HCT116 (cell line): Measurements from ENCODE around the gene AADACL4. TPM values are rescaled to one million over a fixed set of nuclear protein-coding genes. Genes with fewer than 3 reads are reported as not detected.
"Not testable (repeated sequence)": the region's sequence is repeated elsewhere in the genome, so short reads cannot be mapped to it uniquely, and the experiment has no call there.

Experiments used
- ATAC-seq: fragments of 200-7000 bp; cut with Tn5 transposase; 2 replicates; pipeline ENCODE4 v1.9.1; 2020; ENCODE audit warnings: mild to moderate bottlenecking, moderate library complexity
- BruUV-seq: library from RNA; stranded (reverse); fragments of 400-500 nt; replicated peaks from 2 replicates; lab custom pipeline; 2021; lab: Mats Ljungman, UMichigan
- CTCF ChIA-PET: fragments of 300-600 bp; sonication (Branson Sonifier 250); formaldehyde crosslinking; loops from one replicate; lab custom pipeline; 2021; ENCODE audit warnings: antibody characterized with exemption; lab: Charles Lee
- POLR2A ChIA-PET: fragments of 300-600, 350-600 bp; sonication (Branson Sonifier 250); formaldehyde crosslinking; loops from one replicate; lab custom pipeline; 2021; ENCODE audit warnings: antibody characterized with exemption; lab: Charles Lee
- RAD21 ChIA-PET, 2 experiments: fragments of 300-600 bp; sonication (Branson Sonifier 250); formaldehyde crosslinking; loops; one replicate each; lab custom pipeline; 2023; ENCODE audit warnings: low total read pairs in 2 of 2; ENCODE audit not compliant: uncharacterized antibody in 2 of 2, unreplicated experiment in 2 of 2, low non-redundant PET in 1 of 2; lab: Charles Lee
- DNase-seq: peaks from one replicate; pipeline ENCODE4 v3.0.0-alpha.2; 2010; ENCODE audit warnings: low read depth, low spot score
- H2AFZ ChIP-seq: fragments of 200-600 bp; shearing (Covaris generic), sonication (generic); 2 replicates; pipeline ENCODE4 v1.6.1; 2017; ENCODE audit warnings: low read depth, mixed run types, mixed read lengths, antibody characterized with exemption, low read length; ENCODE audit not compliant: poor library complexity, severe bottlenecking
- H3K27ac ChIP-seq: 2 replicates; pipeline ENCODE4 v1.5.1; 2012; ENCODE audit warnings: low read depth, low read length
- H3K27me3 ChIP-seq: fragments of 200-600 bp; sonication (generic); 2 replicates; pipeline ENCODE4 v1.6.1; 2016; ENCODE audit warnings: mixed run types, low read length, mixed read lengths; ENCODE audit not compliant: insufficient read depth
- H3K36me3 ChIP-seq, 2 experiments: fragments of 200-500 bp in 1 of 2; fragments of 200-600 bp in 1 of 2; sonication (Bioruptor generic) in 1 of 2; sonication (generic) in 1 of 2; 2 replicates each; pipeline versions ENCODE4 v1.5.1 to v1.6.1; 2014 to 2016; ENCODE audit warnings: low read length in 2 of 2, inconsistent platforms in 1 of 2, mixed read lengths in 1 of 2, mixed run types in 1 of 2; ENCODE audit not compliant: insufficient read depth in 2 of 2, control insufficient read depth in 1 of 2
- H3K4me1 ChIP-seq, 2 experiments: fragments of 200-600 bp in 1 of 2; sonication (generic) in 1 of 2; 2 replicates each; pipeline versions ENCODE4 v1.5.1 to v1.6.1; 2012 to 2017; ENCODE audit warnings: low read length in 2 of 2, inconsistent platforms in 1 of 2, mild to moderate bottlenecking in 1 of 2, mixed read lengths in 1 of 2, mixed run types in 1 of 2, moderate library complexity in 1 of 2; ENCODE audit not compliant: insufficient read depth in 2 of 2, control insufficient read depth in 1 of 2
- H3K4me2 ChIP-seq: fragments of 200-600 bp; sonication (generic); 2 replicates; pipeline ENCODE4 v1.6.1; 2017; ENCODE audit warnings: mixed run types, low read length, mixed read lengths
- H3K4me3 ChIP-seq, 2 experiments: fragments of 200-600 bp in 1 of 2; sonication (generic) in 1 of 2; replicated peaks in 1 of 2; 2 replicates each; pipeline ENCODE4 v1.5.1; 2011 to 2016; ENCODE audit warnings: low read length in 2 of 2, control low read depth in 1 of 2, low read depth in 1 of 2, mild to moderate bottlenecking in 1 of 2, mixed read lengths in 1 of 2, mixed run types in 1 of 2
- H3K79me2 ChIP-seq: fragments of 200-600 bp; sonication (generic); 2 replicates; pipeline ENCODE4 v1.6.1; 2017; ENCODE audit warnings: mild to moderate bottlenecking, mixed run types, low read length, moderate library complexity, mixed read lengths; ENCODE audit not compliant: insufficient read depth
- H3K9ac ChIP-seq: fragments of 200-600 bp; sonication (generic); 2 replicates; pipeline ENCODE4 v1.6.1; 2016; ENCODE audit warnings: low read length, mixed read lengths
- H3K9me2 ChIP-seq: fragments of 200-600 bp; sonication (generic), shearing (Covaris generic); 2 replicates; pipeline ENCODE4 v1.6.1; 2017; ENCODE audit warnings: mixed run types, mild to moderate bottlenecking, moderate library complexity; ENCODE audit not compliant: insufficient read depth
- H3K9me3 ChIP-seq, 2 experiments: fragments of 200-500 bp in 1 of 2; fragments of 200-600 bp in 1 of 2; sonication (Bioruptor generic) in 1 of 2; sonication (generic) in 1 of 2; 2 replicates each; pipeline ENCODE4 v1.6.1; 2014 to 2017; ENCODE audit warnings: low read length in 2 of 2, mixed read lengths in 2 of 2, inconsistent platforms in 1 of 2, low read depth in 1 of 2, mild to moderate bottlenecking in 1 of 2, mixed run types in 1 of 2, moderate library complexity in 1 of 2; ENCODE audit not compliant: control insufficient read depth in 1 of 2, insufficient read depth in 1 of 2
- H4K20me1 ChIP-seq: fragments of 200-600 bp; sonication (generic), shearing (Covaris generic); 2 replicates; pipeline ENCODE4 v1.6.1; 2017; ENCODE audit warnings: mixed run types, mild to moderate bottlenecking, moderate library complexity; ENCODE audit not compliant: insufficient read depth
- CEBPB ChIP-seq: IDR thresholded peaks from 2 replicates; pipeline ENCODE4 v1.6.1; 2012; ENCODE audit warnings: low read depth
- EGR1 ChIP-seq: IDR thresholded peaks from 2 replicates; pipeline ENCODE4 v1.6.1; 2012; ENCODE audit warnings: low read depth
- ELF1 ChIP-seq: IDR thresholded peaks from 2 replicates; pipeline ENCODE4 v1.6.1; 2012; ENCODE audit warnings: low read depth, borderline replicate concordance
- EZH2phosphoT487 ChIP-seq: fragments of 200-600 bp; IDR thresholded peaks from 2 replicates; pipeline ENCODE4 v1.6.1; 2018; ENCODE audit warnings: antibody characterized with exemption, borderline replicate concordance
- JUND ChIP-seq: IDR thresholded peaks from 2 replicates; pipeline ENCODE4 v1.6.1; 2012
- SP1 ChIP-seq: IDR thresholded peaks from 2 replicates; pipeline ENCODE4 v1.6.1; 2012; ENCODE audit warnings: low read depth
- SRF ChIP-seq: IDR thresholded peaks from 2 replicates; pipeline ENCODE4 v1.6.1; 2012; ENCODE audit warnings: low read depth
- YY1 ChIP-seq: IDR thresholded peaks from 2 replicates; pipeline ENCODE4 v1.6.1; 2011; ENCODE audit warnings: low read length, low read depth, moderate library complexity, mild to moderate bottlenecking; ENCODE audit not compliant: insufficient replicate concordance; ENCODE audit errors: extremely low read depth
- ZFX ChIP-seq: fragments of 450-650 bp; IDR thresholded peaks from 2 replicates; pipeline ENCODE4 v1.6.1; 2017
- ZNF274 ChIP-seq: fragments of 200-500 bp; sonication (Bioruptor generic); IDR thresholded peaks from 2 replicates; pipeline ENCODE4 v1.6.1; 2014; ENCODE audit warnings: mild to moderate bottlenecking, low read depth, low read length, inconsistent platforms
- intact Hi-C: fragments of 100-400 bp; cut with micrococcal nuclease; formaldehyde crosslinking; loops from 2 replicates; pipeline ENCODE4 v1.10.0; 2022
- total RNA-seq: library from RNA; stranded (reverse); gene quantifications from one replicate; pipeline ENCODE4 v1.2.1, GENCODE V29; 2021; ENCODE audit not compliant: unreplicated experiment

AADACL4 gene
- total RNA-seq, 1 experiment from 2014 or later: not detected

- POLR2A ChIA-PET: not testable (repeated sequence)
These were observed 1.5 kb downstream of the AADACL4 start for GRCh38 chr1:12645401-12645800.

DNA sequence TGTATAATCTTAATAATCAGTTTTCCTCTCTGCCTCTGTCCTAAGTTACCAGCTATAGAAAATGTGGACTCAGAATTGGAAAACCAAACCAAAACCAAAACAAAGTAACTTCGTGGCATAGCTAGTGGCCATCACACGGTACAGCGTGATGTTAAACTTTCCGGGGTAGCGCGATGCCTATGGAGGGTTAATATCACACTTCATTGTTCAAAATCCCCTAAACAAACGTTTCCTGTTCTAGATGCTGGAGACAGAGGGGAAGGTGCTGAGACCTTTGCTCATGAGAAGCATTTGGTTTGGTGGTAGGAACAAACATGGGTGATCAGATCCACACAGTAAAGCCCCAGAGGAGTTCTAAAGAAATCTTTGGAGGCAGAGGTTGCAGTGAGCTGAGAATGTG lies 4.9 kb downstream of the AADACL4 start:
- Histone ChIP-seq H3K4me3 (no peak overlapping the region), H3K27ac (no peak overlapping the region), H3K9me2 (no peaks in the 10 kb centered on the region), H3K9ac (no peak overlapping the region), H3K79me2 (no peaks in the 10 kb centered on the region), H2AFZ (no peak overlapping the region), H3K36me3 (no peaks in the 10 kb centered on the region)
- ChIA-PET CTCF (interaction anchor here (1.4 kb wide), 1 partner anchor 10 kb away, joined by 6 read pairs; no protein-coding TSS in a partner anchor), POLR2A (no interaction called here), RAD21 (no interaction called here)
- no TSS peak for BruUV-seq
- ATAC-seq (no peak), DNase-seq (no peak)
- TF ChIP-seq ELF1 (no peak), CEBPB (no peak), ZNF274 (no peak), SRF (no peak), JUND (no peak), EGR1 (no peak), ZFX (no peak), SP1 (no peak), YY1 (no peak), EZH2phosphoT487 (no peak)
- TF ChIP-seq, all 23 proteins: peak for 0
- intact Hi-C loops: no loop called here
- Histone ChIP-seq H3K4me1 (no peaks in the 10 kb centered on the region), H3K9me3 (no peaks in the 10 kb centered on the region), H3K4me2 (no peak overlapping the region), H3K27me3 (no peaks in the 10 kb centered on the region), H4K20me1 (no peaks in the 10 kb centered on the region)

More at GRCh38 chr1:12645401-12645800, 1.5 kb downstream of the AADACL4 start:
- H3K9me3 ChIP-seq, H3K4me1 ChIP-seq, H3K79me2 ChIP-seq, H2AFZ ChIP-seq, H3K27ac ChIP-seq, H3K9me2 ChIP-seq, H3K9ac ChIP-seq, CTCF ChIA-PET, H3K4me2 ChIP-seq, H3K4me3 ChIP-seq, ATAC-seq, RAD21 ChIA-PET, H3K27me3 ChIP-seq, H3K36me3 ChIP-seq, BruUV-seq, DNase-seq, intact Hi-C loops, H4K20me1 ChIP-seq: not testable (repeated sequence)
